NK-92 (cell line): ENCODE measurements around the gene RSPO1.
A peak's percentile ranks its signal among the peaks of the same experiment; 100 is the strongest.
"Not testable (repeated sequence)": the region's sequence is repeated elsewhere in the genome, so short reads cannot be mapped to it uniquely, and the experiment has no call there.

Experiments
- DNase-seq: peaks from one replicate; lab custom pipeline; 2025; ENCODE audit not compliant: unreplicated experiment; lab: John Stamatoyannopoulos, UW

RSPO1 gene

DNA sequence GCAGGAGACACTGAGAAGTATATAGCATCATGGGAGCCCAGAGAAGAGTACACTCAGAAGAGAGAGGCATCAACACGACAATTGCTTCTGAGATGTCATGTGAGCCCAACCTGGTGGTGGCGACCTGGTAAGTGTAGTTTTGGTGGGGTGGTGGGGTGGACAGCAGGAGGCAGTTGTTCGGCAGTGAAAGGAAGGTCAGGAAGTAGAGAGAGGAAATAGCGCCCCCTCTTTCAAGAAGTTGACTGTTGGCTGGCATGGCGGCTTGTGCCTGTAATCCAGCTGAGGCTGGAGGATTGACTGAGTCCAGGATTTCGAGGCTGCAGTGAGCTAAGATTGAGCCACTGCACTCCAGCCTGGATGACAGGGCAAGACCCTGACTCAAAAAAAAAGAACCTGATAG lies 12.6 kb downstream of the RSPO1 start:
- DNase-seq: no peak

DNA sequence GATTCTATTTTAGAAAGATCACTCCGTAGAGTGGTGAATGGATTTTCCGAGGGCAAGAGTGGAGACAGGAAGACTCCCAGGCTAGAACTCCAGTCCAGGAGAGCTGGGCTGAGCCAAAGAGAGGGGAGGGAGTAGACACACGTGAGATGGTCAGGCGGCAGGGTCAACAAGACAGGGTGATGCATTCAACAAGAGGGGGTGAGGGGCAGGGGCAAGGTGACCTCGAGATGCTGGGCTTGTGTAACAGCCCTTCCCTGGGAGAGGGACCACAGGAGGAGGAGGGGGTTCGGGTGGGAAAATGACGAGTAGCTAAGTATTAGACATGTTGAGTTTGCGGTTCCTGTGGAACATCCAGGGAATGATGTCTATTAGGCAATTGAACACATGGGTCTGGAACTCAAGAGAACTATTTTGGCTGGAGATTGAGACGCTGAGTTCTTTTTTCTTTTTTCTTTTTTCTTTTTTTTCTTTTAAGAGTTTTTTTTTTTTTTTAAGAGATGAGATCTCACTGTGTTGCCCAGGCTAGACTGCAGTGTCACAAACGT lies 13.3 kb downstream of the RSPO1 start:
- DNase-seq: no peak

DNA sequence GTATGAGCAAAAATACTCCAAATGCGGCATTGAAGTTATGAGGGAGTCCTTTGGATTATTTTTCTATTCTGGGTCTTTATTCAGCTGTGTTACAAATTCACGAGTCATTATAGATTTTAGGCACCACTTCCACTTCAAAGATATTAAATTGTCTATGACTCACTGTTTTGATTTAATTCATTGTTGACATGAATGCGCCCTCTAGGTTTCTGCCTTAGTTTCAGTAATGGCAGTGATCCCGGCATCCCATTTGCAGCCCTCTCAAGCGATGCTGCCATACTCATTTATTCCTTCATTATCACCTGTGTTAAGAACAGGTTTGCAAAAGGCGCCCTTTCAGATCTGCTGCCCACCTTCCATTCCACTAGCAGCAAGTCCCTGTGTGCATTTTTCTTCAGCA lies 14.0 kb downstream of the RSPO1 start:
- DNase-seq: no peak

DNA sequence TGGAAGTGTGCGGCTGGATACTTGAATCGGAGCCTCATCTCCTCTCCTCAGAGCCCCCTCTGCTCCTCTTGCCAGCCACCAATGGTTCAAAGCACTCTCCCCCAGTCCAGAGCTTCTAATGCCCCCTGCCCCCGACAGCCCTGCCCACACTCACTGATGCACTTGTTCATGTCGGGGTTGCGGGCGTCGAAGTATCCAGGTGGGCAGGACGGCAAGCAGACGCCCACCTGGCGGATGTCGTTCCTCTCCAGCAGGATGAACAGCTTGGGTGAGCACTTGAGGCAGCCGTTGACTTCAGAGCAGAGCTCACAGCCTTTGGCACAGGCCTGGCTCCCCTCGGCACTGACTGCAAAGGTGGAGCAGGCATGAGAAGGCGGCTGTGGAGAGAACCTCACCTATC lies 18.4 kb downstream of the RSPO1 start:
- DNase-seq: no peak

DNA sequence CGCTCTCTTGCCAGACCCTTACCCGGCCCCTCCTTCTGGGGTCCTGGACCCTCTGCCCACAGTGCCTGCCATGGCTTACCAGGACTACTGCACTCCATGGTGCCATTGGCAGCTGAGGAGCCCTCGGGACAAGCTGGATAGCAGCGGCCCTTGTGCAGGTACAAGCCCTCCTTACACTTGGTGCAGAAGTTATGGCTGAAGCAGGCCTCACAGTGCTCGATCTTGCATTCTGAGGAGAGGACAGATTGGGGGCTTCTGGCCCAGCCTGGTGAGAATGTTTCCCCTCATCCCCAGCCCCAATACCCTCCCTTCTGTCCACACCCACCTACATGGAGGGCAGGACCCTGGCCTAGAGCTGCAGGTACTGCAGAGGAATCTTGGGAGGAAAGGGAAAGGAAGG lies 20.6 kb downstream of the RSPO1 start:
- no peak for DNase-seq

DNA sequence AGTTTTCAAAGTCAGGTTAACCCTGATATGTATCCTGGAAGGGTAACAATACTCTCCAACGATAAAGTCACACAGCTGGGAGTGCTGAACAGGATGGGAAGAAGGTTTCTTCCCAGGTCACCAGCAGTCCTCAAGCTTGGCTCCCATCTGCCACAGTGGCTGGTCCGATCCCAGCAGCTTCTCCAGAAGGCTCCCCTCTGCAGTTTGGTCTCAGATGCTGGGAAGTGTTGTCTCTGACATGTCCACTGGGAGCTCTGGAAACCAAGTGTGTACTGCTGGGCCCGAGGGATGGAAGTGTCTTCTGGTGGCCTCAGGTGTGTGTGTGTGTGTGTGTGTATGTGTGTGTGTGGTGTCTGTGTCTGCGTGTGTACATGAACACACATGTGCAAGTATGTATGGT lies 22.5 kb downstream of the RSPO1 start:
- no peak for DNase-seq

DNA sequence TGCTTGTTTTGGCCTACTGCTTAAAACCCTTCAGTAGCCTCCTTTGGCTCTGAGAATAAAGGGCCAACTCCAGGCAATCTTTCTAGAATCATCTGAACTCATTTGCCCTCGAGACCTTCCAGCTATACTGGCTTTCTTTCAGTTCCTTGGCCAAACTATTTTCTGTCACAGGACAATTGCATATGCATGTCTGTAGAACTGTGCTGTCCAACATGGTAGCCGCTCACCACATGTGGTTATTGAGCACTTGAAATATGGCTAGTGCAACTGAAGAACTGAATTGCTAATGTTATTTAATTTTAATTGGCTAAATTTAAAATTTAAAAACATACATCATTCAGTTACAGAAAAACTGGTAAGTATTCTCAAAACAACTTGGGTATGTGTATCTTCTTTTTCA lies 24.7 kb downstream of the RSPO1 start:
- no peak for DNase-seq

DNA sequence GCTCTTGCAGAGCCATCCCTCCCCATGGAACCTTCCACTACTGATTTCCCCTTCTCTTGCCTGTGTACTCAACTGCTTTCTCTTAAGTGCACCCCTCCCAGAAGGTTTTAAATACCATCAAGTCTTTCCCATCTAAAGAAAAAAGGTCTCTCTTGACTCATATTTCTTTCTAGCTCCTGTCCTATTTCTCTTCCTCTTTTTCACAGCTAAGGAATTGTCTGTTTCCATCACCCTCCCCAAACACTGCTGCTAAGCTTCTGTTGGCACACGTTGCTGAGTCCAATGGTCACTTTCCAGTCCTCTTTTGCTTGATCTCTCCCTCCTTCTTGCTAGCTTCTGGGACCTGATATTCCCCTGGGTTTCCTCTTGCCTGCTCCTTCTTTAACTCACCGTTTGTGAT lies 25.7 kb downstream of the RSPO1 start:
- no peak for DNase-seq

DNA sequence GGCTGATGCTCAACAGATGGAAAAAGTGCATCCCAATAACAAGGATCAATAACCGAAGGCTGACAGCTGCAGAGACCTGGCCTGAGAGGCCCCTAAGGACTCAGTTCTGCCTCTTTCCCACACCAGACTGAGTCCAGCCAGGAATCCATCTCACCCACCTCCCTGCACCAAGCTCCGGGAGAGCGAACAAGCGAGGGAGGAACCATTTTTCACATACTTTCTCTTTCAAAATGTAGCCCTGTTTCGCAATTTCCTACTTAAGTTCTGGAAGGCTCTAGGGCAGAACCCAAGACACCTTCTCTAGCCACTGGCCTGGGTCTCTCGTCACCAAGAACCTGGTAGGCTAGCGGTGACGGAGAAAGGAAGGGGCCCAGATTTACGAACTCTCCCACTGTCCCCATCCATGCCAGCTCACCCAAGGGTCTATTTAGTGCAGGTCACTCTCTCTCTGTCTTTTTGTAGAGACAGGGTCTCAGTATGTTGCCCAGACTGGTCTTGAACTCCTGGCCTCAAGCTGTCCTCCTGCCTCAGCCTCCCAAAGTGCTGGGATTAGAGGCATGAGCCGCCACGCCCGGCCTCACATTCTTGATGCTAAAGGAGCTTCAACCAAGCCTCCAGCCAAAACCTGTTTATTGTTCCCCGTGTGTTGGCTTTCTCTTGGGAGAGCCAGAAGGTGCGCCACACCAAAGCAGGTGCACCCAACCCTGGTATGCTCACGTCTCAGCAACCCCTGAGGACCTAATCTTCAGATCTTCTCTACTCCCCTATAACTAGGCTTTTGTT lies 28.0 kb downstream of the RSPO1 start:
- no peak for DNase-seq

DNA sequence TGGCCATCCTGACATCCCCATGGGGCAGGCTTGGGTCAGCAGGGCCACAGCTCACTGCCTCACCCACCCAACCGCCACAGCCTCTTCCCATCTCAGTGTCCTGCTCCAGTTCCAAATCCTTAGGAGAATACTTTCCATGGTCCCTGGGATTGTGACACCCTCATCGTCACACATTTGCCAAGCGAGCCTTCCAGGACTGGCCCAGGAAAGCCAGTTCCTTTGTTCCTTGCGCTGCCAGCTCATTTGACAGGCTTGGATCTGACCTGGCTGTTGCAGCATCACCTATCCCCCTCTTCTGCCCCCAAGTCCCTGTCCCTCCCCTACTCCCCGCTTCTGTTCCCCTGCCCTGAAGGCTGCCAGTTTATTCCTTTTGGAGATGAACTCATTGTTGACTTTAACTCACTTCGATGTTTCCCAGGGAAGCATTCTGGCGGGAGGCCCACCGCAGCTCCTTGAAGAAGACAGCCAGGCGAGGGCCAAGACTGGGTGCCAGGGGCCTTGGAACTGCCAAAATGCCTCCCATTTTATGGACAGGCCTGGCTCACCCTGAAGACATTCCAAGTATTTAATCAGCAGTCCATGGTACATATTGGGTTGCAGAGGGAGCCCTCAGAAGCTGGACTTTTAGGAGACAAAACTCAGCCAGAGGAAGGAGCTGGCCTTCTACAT lies 28.8 kb downstream of the RSPO1 start:
- no peak for DNase-seq

DNA sequence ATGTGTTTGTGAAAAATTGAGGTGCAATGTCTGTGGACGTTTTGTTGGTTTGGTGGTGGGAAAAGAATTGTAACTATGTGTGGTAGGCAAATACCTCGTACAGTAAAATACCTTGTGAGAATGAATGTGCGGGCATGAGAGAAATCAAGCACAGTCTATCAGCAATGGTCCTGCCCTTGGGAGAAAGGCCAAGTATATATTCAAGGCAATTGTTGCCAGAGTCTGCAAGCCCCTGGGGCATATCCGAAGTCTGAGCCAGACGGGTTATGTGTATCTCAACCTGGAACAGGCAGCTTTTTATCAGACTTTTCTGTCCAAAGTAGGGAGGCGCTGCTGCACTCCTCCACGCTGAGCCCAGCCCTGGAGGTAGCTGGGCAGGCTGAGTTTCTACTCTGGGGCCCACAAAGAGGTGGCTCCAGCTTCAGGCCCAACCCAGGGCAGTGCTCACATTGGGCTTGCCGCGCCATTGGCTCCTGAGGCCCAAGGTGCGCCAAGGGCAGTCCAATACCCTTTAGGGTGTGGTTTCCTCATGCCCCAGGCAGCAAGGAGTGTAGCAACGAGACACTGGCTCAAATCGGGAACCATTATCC lies 29.5 kb downstream of the RSPO1 start:
- DNase-seq: no peak

DNA sequence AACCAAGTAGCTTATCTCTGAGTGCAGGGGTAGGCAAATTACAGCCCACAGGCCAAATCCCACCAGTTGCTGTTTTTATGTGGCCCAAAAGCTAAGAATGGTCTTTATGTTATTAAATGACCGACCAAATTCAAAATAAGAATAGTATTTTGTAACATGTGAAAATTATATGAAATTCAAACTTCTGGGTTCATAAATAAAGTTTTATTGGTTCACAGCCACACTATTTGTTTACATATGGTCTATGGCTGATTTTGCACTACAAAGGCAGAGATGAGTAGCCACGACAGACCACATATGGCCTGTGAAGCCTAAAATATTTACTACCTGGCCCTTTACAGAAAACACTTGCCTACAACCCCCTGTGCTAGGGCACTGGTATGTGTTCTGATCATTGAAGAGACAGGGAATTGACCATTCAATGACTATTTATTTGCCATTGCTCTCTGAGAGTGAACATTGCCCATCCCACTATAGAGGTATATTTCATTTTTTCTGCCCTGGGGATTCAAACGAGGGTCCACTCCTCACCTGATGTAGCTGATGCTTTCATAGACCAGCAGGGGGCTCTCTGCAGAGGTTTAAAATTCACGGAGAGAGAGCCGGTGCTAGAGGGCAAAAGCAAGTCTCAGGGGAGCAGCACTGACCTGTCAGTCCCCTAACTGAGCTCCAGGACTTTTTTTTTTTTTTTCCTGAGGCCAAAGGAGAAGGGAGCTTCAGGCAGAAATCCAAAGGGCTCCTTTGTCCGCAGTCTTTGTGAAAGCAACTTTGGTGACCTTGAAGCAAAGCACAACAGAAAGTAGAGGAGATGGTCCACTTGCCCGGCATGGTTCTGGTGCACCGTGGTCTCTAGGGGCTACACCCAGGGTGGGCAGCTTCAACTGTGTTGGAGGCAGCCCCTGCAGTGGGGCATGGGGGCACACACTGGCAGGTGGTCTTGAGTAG lies 31.7 kb downstream of the RSPO1 start:
- DNase-seq: no peak

DNA sequence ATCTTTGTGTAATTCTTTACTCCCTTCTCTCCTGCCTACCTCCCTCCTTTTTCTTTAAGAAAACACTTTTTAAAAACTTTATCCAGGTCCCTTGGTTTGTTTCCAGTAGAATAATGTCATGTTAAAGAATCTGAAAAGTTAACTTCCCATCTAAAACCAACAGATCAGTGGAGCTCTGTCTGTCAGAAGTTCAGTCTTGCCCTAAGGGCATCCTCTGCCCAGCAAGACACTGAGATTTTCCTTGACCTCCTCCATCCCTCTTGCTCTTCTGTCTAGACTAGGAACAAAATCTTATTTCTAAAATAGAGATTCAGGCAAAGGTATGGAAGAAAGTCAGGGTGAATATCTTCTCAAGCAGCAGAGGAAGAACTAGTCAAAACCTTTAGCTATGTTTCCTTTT lies 33.3 kb downstream of the RSPO1 start:
- DNase-seq: no peak

DNA sequence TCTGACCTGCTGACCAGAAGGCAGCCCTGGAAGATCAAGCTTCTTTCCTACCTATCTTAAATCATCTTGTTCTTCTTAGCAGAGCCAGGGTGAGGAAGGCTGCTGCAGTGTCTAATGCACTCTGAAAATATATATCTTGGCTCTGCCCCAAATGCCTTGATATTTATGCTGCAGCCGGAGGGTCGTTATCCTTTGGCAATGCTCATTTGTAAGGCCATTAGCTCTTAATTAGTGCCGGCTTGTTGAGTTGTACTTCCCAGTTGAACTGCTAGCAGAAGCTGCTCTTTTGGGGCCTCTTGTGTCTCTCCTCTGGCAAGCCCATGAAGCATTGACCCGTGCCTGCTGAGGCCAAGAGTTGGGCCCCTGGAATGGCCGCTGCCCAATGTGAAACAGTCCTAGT lies 34.8 kb downstream of the RSPO1 start:
- no peak for DNase-seq

DNA sequence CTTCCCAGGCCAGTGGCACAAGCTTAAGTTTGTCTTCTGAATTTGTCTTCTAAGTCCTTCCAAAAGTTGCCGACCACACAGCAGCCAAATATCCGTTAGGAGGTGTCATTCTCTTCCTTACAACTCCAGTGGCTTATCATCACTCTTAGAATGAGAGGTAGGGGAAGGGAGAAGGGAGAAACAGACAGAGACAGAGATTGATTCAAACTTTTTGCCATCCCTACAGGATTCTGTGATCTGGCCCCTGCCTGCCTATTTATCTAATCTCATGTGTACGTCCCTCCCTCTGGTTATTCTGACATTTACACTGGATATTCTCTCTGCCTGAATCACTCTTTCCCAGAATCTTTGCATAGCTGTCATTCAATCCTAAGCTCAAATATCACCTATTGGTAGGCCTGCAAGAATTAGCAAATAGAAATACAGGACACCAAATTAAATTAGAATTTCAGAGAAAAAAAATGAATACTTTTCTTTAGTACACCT lies 38.5 kb downstream of the RSPO1 start:
- no peak for DNase-seq

DNA sequence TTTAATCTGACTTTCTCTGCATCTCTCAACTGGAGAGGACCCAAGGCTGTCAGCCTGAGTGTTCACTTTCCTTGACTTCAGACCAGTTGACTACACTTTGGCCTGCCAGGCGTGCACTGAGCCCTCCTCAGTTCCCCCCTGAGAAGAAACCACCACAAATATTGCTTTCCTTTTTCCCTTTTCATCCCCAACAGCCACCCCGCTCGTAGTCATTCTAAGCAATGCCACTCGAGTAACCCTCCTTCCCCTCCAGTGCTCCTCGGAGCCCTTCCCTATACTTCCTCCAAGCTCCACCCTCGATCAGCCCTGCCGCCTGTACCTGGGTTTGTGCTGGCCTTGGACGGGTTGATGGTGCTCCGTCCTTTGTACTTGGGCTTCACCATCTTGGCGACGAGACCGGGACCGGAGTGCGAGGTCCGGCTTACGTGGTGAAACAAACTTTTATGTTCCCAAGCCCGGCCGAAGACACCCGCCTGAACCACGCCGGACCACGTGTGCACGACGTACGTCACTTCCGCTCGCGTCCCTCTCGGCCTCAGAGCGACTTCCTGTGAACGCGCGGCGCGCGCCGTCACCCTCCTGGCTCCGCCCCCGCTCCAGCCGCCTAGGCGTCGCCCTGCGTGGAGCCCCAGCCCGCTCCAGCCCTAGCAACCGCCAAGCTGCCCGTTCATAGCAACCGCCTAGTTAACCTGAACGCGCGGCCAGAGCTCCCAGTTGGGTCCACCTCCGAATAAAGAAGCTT lies 39.1 kb downstream of the RSPO1 start, which contains the start of gene GNL2:
Gene GNL2 (minus strand): TSS at position 498 of the 742 bp plus-strand sequence. CDS start 115 bp downstream, at position 383.
- DNase-seq: peak; percentile 61

DNA sequence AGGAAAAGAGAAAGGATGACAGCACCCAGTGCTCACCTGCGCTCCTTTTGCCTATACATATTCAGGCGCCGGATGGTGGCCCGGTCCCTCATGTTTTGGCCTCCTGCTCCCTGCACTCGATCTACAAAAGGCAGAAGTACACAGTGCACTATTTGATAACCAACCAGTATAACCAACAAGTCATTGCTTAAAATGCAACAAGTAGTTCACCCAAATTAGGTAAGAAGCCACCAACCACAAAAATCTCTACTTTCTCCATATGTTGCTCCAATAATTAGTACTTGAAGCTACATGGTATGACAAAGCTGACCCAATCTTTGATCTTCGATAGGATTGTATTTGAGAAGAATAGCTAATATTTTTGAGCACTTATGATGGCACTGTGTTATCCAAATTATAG lies 41.0 kb downstream of the RSPO1 start:
- DNase-seq: no peak

DNA sequence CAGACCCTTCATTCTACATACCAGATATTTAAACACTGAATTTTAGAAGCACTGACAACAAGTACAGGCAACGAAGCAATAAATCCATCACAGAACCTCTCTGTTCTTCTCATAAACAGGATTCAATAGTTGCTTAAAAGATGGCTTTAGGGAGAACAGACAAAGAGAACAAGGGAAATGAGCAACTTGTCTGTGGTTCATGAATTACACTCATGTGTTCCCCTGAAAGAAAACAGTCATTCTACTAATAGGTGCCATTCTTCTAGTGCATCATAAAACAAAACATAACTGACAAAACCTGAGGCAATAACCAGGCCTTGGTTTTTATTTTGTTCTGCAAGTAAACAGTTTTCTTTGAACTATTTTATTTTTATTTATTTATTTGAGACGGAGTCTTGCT lies 45.8 kb downstream of the RSPO1 start:
- no peak for DNase-seq

DNA sequence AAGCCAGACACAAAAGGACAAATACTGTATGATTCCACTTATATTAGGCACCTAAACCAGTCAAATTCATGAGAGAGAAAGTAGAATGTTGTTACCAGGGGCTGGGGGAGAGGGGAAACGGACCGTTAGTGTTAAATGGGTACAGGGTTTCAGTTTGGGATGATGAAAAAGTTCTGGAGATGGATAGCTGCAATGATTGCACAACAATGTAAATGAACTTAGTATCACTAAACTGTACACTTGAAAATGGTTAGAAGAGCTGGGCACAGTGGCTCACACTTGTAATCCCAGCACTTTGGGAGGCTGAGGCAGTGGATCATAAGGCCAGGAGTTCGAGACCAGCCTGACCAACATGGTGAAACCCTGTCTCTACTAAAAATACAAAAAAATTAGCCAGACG lies 50.1 kb downstream of the RSPO1 start:
- not testable (repeated sequence) for DNase-seq

DNA sequence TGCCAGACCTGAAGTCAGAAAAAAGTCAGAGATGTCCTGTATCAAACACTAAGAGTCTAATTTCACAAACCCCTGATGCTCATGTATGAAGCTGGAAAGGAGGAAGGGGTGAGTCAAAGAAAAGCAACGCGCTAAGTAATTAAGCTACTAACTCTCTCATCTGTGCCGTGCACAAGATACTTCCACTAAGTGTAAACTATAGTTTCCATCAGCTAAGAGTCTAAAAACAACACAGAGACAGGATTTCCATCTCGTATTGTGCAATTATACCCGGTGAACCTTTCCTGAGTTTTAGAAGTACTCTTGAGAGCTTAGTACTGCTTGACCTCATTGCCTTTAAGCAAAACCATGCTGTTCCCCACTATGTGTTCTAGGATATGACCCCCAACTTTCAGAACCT lies 59.0 kb downstream of the RSPO1 start:
- DNase-seq: no peak
